ENCODE results near the gene MLH3. TPM values are rescaled to one million over a fixed set of nuclear protein-coding genes. Genes with fewer than 3 reads are reported as not detected.

MLH3 gene
- 10 to 100 TPM; 17.0 to 17.3 TPM for total RNA-seq

DNA sequence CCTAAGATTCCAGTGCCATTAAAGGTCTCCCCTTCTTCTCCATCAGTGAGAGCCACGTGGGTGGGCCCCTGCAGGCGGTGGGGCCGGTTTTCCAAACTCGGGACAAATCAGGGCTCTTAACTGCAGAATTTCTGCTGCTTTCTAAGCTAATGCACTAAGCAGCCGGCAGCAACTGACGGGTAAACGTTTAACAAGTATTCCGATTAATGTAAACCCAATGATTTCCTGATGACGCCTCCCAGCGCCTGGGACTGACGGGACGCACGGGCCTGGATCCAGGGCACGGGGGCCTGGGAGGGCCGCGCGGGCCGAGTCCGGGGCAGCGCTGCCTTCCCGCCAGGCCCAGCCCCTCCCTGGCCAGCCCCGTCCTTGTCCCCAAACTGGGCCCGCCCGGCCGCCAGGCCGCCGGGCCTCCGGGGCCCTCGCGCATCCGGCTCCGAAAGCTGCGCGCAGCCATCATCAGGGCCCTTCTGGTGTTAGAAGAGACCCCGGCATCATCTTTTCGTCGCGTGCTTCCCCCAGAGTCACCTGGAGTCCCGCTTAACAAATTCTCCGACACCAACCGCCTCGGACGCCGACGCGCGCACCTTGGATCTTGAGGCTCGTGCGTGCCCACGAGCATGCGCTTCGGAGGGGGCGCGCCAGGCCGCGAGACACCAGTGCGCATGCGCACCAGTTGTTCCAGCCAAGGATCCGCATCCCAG, at the start of gene MLH3:
Gene MLH3, minus strand, starts transcription at position 616 of the 704 bp plus-strand sequence. CDS start 1,812 bp downstream, outside the sequence.
- ChIA-PET POLR2A (interaction anchor here (0.6 kb wide), 1 partner anchor 11 kb away, joined by 6 read pairs; no protein-coding TSS in a partner anchor), CTCF (interaction anchor here (0.6 to 2.9 kb wide), 5 partner anchors 12 to 889 kb away, joined by 3 to 9 read pairs (median 4); partner anchors contain the start of gene ACYP1)
- peak; percentile 76 for DNase-seq
- H3K36me3 Mint-ChIP-seq (ENCODE audit: low read depth): peaks cover 60% of the 10 kb centered on the region
- peaks cover 70% of the 10 kb centered on the region for H3K4me1 Mint-ChIP-seq
- H3K9me3 Mint-ChIP-seq: no peaks in the 10 kb centered on the region
- H3K4me3 Mint-ChIP-seq: peak within 1 kb of the TSS; percentile 86
- peak within 1 kb of the TSS; percentile 93 for H3K27ac Mint-ChIP-seq
- no peaks in the 10 kb centered on the region for H3K27me3 Mint-ChIP-seq

DNA sequence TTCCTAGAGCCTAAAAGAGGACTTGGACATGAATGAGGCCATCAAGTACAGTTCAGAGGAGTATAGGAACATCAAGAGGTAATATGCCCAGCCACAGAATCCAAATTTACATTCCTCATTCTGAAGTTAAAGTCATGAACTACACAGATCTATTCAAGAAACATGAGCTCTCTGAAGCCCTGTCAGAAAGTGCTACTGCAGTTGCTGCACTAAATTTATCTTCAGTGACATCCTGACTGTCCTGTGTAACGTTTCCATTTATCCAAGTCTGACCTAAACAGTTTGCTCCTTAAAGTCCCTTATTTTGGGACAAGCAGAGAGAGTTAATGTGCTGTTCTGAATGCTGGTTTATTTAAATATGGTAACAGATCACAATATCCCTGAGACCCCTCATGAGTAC, 47.4 kb upstream of the MLH3 start:
- Mint-ChIP-seq H3K4me1 (no peaks in the 10 kb centered on the region), H3K9me3 (no peaks in the 10 kb centered on the region), H3K27ac (no peak overlapping the region), H3K27me3 (no peaks in the 10 kb centered on the region), H3K36me3 (ENCODE audit: low read depth) (peaks cover 60% of the 10 kb centered on the region), H3K4me3 (no peak overlapping the region)
- DNase-seq: no peak
- POLR2A ChIA-PET: no interaction called here
- CTCF ChIA-PET: interaction anchor here (3.2 kb wide), 1 partner anchor 11 kb away, joined by 11 read pairs; no protein-coding TSS in a partner anchor

GRCh38 chr14:75098212-75098611, 46.9 kb upstream of the MLH3 start:
- CTCF ChIA-PET: interaction anchor here (3.2 kb wide), 1 partner anchor 11 kb away, joined by 11 read pairs; no protein-coding TSS in a partner anchor
- Mint-ChIP-seq H3K9me3 (no peaks in the 10 kb centered on the region), H3K36me3 (ENCODE audit: low read depth) (peaks cover 57% of the 10 kb centered on the region), H3K4me3 (no peak overlapping the region), H3K4me1 (no peaks in the 10 kb centered on the region), H3K27me3 (no peaks in the 10 kb centered on the region), H3K27ac (no peak overlapping the region)
- POLR2A ChIA-PET: no interaction called here
- DNase-seq: no peak

DNA sequence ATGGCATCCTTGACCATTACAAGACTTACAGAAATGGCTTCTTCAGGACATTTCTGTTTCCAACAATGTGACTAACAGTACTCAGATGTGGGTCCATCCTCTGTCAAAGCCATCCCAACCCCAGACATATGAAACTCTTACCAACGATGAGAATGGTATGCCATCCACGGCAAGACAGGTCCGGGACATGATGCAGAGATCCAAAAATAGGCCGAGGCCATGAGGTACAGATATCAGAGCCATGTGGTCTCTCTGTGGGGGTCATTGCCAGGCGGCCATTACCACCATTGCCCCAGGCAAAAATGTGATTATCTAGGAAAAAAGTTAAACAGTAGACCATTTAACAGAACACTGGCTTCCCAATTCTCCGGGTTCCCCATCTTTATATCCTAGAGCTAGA, 45.7 kb upstream of the MLH3 start:
- CTCF ChIA-PET: interaction anchor here (0.6 to 3.2 kb wide), 3 partner anchors 9 to 1908 kb away, joined by 3 to 11 read pairs (median 3); no protein-coding TSS in a partner anchor
- POLR2A ChIA-PET: no interaction called here
- no peak overlapping the region for H3K4me3 Mint-ChIP-seq
- H3K27me3 Mint-ChIP-seq: no peaks in the 10 kb centered on the region
- DNase-seq: no peak
- H3K9me3 Mint-ChIP-seq: no peaks in the 10 kb centered on the region
- no peak overlapping the region for H3K27ac Mint-ChIP-seq
- H3K4me1 Mint-ChIP-seq: no peaks in the 10 kb centered on the region
- peaks cover 56% of the 10 kb centered on the region for H3K36me3 Mint-ChIP-seq (ENCODE audit: low read depth)

GRCh38 chr14:75095690-75096089, 44.4 kb upstream of the MLH3 start:
- no peak overlapping the region for H3K4me3 Mint-ChIP-seq
- H3K27me3 Mint-ChIP-seq: no peaks in the 10 kb centered on the region
- DNase-seq: no peak
- CTCF ChIA-PET: interaction anchor here (0.6 to 3.2 kb wide), 8 partner anchors 8 to 190 kb away, joined by 3 to 11 read pairs (median 4); no protein-coding TSS in a partner anchor
- H3K4me1 Mint-ChIP-seq: no peaks in the 10 kb centered on the region
- POLR2A ChIA-PET: no interaction called here
- peaks cover 58% of the 10 kb centered on the region for H3K36me3 Mint-ChIP-seq (ENCODE audit: low read depth)
- no peak overlapping the region for H3K27ac Mint-ChIP-seq
- no peaks in the 10 kb centered on the region for H3K9me3 Mint-ChIP-seq

DNA sequence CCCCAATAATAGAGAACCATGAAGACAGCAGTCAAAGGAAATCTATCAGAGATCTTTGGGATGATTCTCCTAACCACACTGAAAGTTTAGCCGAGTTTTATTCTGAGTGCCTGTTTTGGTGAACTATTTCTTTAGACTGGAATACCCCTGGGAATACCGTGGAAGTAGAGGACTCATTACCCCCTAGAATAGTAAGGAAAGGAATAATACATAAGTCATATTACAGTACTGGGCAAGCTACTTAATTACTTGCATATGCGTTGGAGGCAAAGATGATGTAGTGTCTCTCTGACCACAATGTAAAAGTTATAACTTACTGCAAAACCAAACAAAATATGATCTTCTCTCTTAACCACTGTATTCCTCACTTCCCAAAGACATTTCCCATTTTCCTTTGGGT, 43.6 kb upstream of the MLH3 start:
- ChIA-PET POLR2A (no interaction called here), CTCF (interaction anchor here (0.6 to 1.5 kb wide), 5 partner anchors 10 to 189 kb away, joined by 3 to 5 read pairs (median 3); no protein-coding TSS in a partner anchor)
- Mint-ChIP-seq H3K36me3 (ENCODE audit: low read depth) (peaks cover 52% of the 10 kb centered on the region), H3K27ac (peak overlapping the region; percentile 56), H3K9me3 (no peaks in the 10 kb centered on the region), H3K27me3 (no peaks in the 10 kb centered on the region), H3K4me1 (no peaks in the 10 kb centered on the region), H3K4me3 (no peak overlapping the region)
- no peak for DNase-seq

DNA sequence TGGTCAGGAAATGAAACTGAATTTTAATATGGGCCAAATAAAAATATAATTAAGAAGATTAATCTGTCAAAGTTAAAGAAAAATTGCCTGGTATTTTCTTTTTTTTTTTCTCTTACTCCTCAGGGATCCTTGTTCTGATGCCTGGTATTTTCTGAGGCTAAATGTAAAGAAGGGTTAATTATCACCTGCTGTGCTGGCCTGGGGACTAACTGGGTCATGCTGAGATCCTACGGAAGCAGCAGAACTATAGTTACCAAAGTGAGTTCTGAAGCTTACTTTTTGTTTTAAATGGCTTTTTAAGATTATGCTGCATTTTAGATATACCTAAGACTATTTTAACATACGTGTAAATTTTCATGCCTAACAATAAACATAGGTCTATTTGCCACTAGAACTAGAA, 41.4 kb upstream of the MLH3 start:
- CTCF ChIA-PET: no interaction called here
- peaks cover 36% of the 10 kb centered on the region for H3K36me3 Mint-ChIP-seq (ENCODE audit: low read depth)

DNA sequence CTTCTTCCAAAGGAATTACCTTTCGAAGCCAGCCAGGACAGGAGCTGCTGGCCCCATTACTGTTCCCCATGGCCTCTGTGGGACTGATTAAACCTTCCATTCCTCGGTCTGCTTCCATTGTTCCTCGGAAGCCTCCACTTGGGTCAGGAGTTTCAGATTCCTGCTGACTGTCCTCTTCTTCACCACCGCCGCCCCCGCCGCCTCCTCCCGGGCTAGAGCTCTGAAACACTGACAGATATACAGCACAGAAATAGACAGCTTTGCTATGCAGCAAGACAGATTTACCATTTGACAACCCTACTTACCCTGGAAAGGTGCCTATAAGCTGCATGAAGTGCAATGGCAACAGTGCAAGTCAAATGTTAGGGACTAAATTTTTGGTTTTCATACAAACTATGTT, 40.0 kb upstream of the MLH3 start:
- Mint-ChIP-seq H3K27ac (no peak overlapping the region), H3K4me1 (no peaks in the 10 kb centered on the region), H3K36me3 (ENCODE audit: low read depth) (peaks cover 35% of the 10 kb centered on the region), H3K4me3 (no peak overlapping the region), H3K27me3 (no peaks in the 10 kb centered on the region), H3K9me3 (no peaks in the 10 kb centered on the region)
- ChIA-PET CTCF (interaction anchor here (1.2 kb wide), 1 partner anchor 9 kb away, joined by 5 read pairs; no protein-coding TSS in a partner anchor), POLR2A (no interaction called here)
- no peak for DNase-seq

More for the DNA sequence above, 41.4 kb upstream of the MLH3 start:
- DNase-seq: no peak
- Mint-ChIP-seq H3K4me3 (no peak overlapping the region), H3K27me3 (no peaks in the 10 kb centered on the region), H3K4me1 (no peaks in the 10 kb centered on the region), H3K9me3 (no peaks in the 10 kb centered on the region), H3K27ac (no peak overlapping the region)
- POLR2A ChIA-PET: no interaction called here

GRCh38 chr14:75090353-75090752, 39.1 kb upstream of the MLH3 start:
- Mint-ChIP-seq H3K27ac (no peak overlapping the region), H3K4me3 (no peak overlapping the region), H3K4me1 (no peaks in the 10 kb centered on the region), H3K9me3 (no peaks in the 10 kb centered on the region), H3K36me3 (ENCODE audit: low read depth) (peaks cover 34% of the 10 kb centered on the region), H3K27me3 (no peaks in the 10 kb centered on the region)
- DNase-seq: no peak
- CTCF ChIA-PET: interaction anchor here (1.2 kb wide), 1 partner anchor 10 kb away, joined by 5 read pairs; no protein-coding TSS in a partner anchor
- POLR2A ChIA-PET: no interaction called here

GRCh38 chr14:75088566-75089373, 37.5 kb upstream of the MLH3 start:
- H3K4me3 Mint-ChIP-seq: no peak overlapping the region
- H3K27me3 Mint-ChIP-seq: no peaks in the 10 kb centered on the region
- peak; percentile 73 for DNase-seq
- H3K4me1 Mint-ChIP-seq: no peaks in the 10 kb centered on the region
- CTCF ChIA-PET: interaction anchor here (0.6 to 2.2 kb wide), 15 partner anchors 8 to 477 kb away, joined by 3 to 11 read pairs (median 3); partner anchors contain the start of genes AREL1, FCF1, LTBP2 and NEK9
- peaks cover 35% of the 10 kb centered on the region for H3K36me3 Mint-ChIP-seq (ENCODE audit: low read depth)
- H3K27ac Mint-ChIP-seq: peak overlapping the region; percentile 6
- no peaks in the 10 kb centered on the region for H3K9me3 Mint-ChIP-seq
- POLR2A ChIA-PET: interaction anchor here (0.6 kb wide), 1 partner anchor 293 kb away, joined by 3 read pairs; no protein-coding TSS in a partner anchor

DNA sequence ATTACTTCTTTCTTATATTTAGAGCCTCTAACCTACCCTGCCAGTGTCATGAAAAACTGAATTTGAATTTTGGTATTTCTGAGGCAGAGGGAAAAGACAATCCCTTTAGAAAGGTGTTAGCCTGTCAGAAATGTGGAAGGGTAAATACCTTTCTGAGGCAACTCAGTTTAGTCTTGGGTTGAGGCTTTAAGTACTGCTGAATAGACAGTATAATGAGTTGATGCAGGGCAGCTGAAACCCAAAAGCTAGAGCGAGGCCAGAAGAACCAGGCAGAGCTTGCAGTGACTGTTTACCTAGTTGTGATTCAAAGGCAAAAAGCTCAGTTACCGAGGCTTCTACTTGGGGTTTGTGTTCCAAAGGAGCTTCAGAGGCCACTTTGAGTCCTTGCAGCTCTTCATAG, 36.9 kb upstream of the MLH3 start:
- ChIA-PET POLR2A (interaction anchor here (0.6 kb wide), 1 partner anchor 293 kb away, joined by 3 read pairs; no protein-coding TSS in a partner anchor), CTCF (interaction anchor here (0.6 to 2.2 kb wide), 14 partner anchors 9 to 476 kb away, joined by 3 to 11 read pairs (median 3); partner anchors contain the start of genes AREL1, FCF1, LTBP2 and NEK9)
- no peaks in the 10 kb centered on the region for H3K9me3 Mint-ChIP-seq
- H3K36me3 Mint-ChIP-seq (ENCODE audit: low read depth): peaks cover 38% of the 10 kb centered on the region
- no peak overlapping the region for H3K4me3 Mint-ChIP-seq
- H3K27ac Mint-ChIP-seq: peak overlapping the region; percentile 6
- H3K27me3 Mint-ChIP-seq: no peaks in the 10 kb centered on the region
- no peak for DNase-seq
- no peaks in the 10 kb centered on the region for H3K4me1 Mint-ChIP-seq

- no peaks in the 10 kb centered on the region for H3K4me1 Mint-ChIP-seq
- POLR2A ChIA-PET: no interaction called here
- no peak for DNase-seq
- no peaks in the 10 kb centered on the region for H3K9me3 Mint-ChIP-seq
- H3K27ac Mint-ChIP-seq: no peak overlapping the region
- H3K36me3 Mint-ChIP-seq (ENCODE audit: low read depth): peaks cover 40% of the 10 kb centered on the region
- CTCF ChIA-PET: interaction anchor here (1.0 to 1.3 kb wide), 2 partner anchors 15 to 135 kb away, joined by 3 to 4 read pairs; partner anchors contain the start of gene ZC2HC1C
- no peak overlapping the region for H3K4me3 Mint-ChIP-seq
- no peaks in the 10 kb centered on the region for H3K27me3 Mint-ChIP-seq
Observed at GRCh38 chr14:75084513-75084912, 33.2 kb upstream of the MLH3 start.
